ENCODE data around the gene ZNF550.
"Not testable (repeated sequence)": the region's sequence is repeated elsewhere in the genome, so short reads cannot be mapped to it uniquely, and the experiment has no call there.

Gene ZNF550

GRCh38 chr19:57518021-57518420, 41.6 kb downstream of the ZNF550 start:
- H3K4me3 ChIP-seq (ENCODE audit: low read depth in 1 of 2, low read length in 2 of 2); H3K27ac ChIP-seq (ENCODE audit: low read length); H3K27me3 ChIP-seq (ENCODE audit: low read depth, low read length); H3K4me1 ChIP-seq (ENCODE audit: control insufficient read depth in 1 of 2, insufficient read depth in 2 of 2, low read length in 2 of 2): not testable (repeated sequence)
- Histone ChIP-seq H3K36me3 (ENCODE audit: control insufficient read depth in 1 of 2, insufficient read depth in 2 of 2, low read length in 2 of 2) (peaks cover 14 to 48% of the 10 kb centered on the region in 2 donors), H3K9me3 (ENCODE audit: control insufficient read depth in 1 of 2, low read length in 2 of 2) (peaks cover 7 to 38% of the 10 kb centered on the region in 2 donors)

- peaks cover 14 to 52% of the 10 kb centered on the region in 2 donors for H3K9me3 ChIP-seq (ENCODE audit: control insufficient read depth in 1 of 2, low read length in 2 of 2)
- peak overlapping the region in 1 of 2 donors; percentile 19 for H3K4me3 ChIP-seq (ENCODE audit: low read depth in 1 of 2, low read length in 2 of 2)
- H3K27ac ChIP-seq (ENCODE audit: low read length) = no peak overlapping the region
- H3K4me1 ChIP-seq (ENCODE audit: control insufficient read depth in 1 of 2, insufficient read depth in 2 of 2, low read length in 2 of 2) = no peaks in the 10 kb centered on the region
- H3K27me3 ChIP-seq (ENCODE audit: low read depth, low read length) = no peaks in the 10 kb centered on the region
- H3K36me3 ChIP-seq (ENCODE audit: control insufficient read depth in 1 of 2, insufficient read depth in 2 of 2, low read length in 2 of 2) = peaks cover 15 to 61% of the 10 kb centered on the region in 2 donors
Observed at GRCh38 chr19:57515255-57515654, 44.4 kb downstream of the ZNF550 start.

- no peaks in the 10 kb centered on the region for H3K4me1 ChIP-seq (ENCODE audit: control insufficient read depth in 1 of 2, insufficient read depth in 2 of 2, low read length in 2 of 2)
- peaks cover 15 to 81% of the 10 kb centered on the region in 2 donors for H3K36me3 ChIP-seq (ENCODE audit: control insufficient read depth in 1 of 2, insufficient read depth in 2 of 2, low read length in 2 of 2)
- peak overlapping the region in 1 of 2 donors; percentile 60 for H3K4me3 ChIP-seq (ENCODE audit: low read depth in 1 of 2, low read length in 2 of 2)
- peaks cover 27 to 71% of the 10 kb centered on the region in 2 donors for H3K9me3 ChIP-seq (ENCODE audit: control insufficient read depth in 1 of 2, low read length in 2 of 2)
- H3K27me3 ChIP-seq (ENCODE audit: low read depth, low read length) = no peaks in the 10 kb centered on the region
- no peak overlapping the region for H3K27ac ChIP-seq (ENCODE audit: low read length)
Observed at GRCh38 chr19:57512845-57513244, 46.8 kb downstream of the ZNF550 start.

- Histone ChIP-seq H3K27me3 (ENCODE audit: low read depth, low read length) (no peaks in the 10 kb centered on the region), H3K4me1 (ENCODE audit: control insufficient read depth in 1 of 2, insufficient read depth in 2 of 2, low read length in 2 of 2) (no peaks in the 10 kb centered on the region), H3K36me3 (ENCODE audit: control insufficient read depth in 1 of 2, insufficient read depth in 2 of 2, low read length in 2 of 2) (peaks cover 16 to 81% of the 10 kb centered on the region in 2 donors), H3K4me3 (ENCODE audit: low read depth in 1 of 2, low read length in 2 of 2) (no peak overlapping the region), H3K9me3 (ENCODE audit: control insufficient read depth in 1 of 2, low read length in 2 of 2) (peaks cover 27 to 70% of the 10 kb centered on the region in 2 donors), H3K27ac (ENCODE audit: low read length) (no peak overlapping the region)
Observed at GRCh38 chr19:57511484-57511883, 48.2 kb downstream of the ZNF550 start.

- Histone ChIP-seq H3K27ac (ENCODE audit: low read length) (no peak overlapping the region), H3K36me3 (ENCODE audit: control insufficient read depth in 1 of 2, insufficient read depth in 2 of 2, low read length in 2 of 2) (peaks cover 23 to 65% of the 10 kb centered on the region in 2 donors), H3K27me3 (ENCODE audit: low read depth, low read length) (no peaks in the 10 kb centered on the region), H3K4me3 (ENCODE audit: low read depth in 1 of 2, low read length in 2 of 2) (peak overlapping the region in 1 of 2 donors; percentile 38), H3K4me1 (ENCODE audit: control insufficient read depth in 1 of 2, insufficient read depth in 2 of 2, low read length in 2 of 2) (no peaks in the 10 kb centered on the region), H3K9me3 (ENCODE audit: control insufficient read depth in 1 of 2, low read length in 2 of 2) (peaks cover 13 to 50% of the 10 kb centered on the region in 2 donors)
Observed at GRCh38 chr19:57506163-57506562, 53.5 kb downstream of the ZNF550 start.

- H3K9me3 ChIP-seq (ENCODE audit: control insufficient read depth in 1 of 2, low read length in 2 of 2) = peaks cover 0 to 19% of the 10 kb centered on the region in 2 donors
Observed at GRCh38 chr19:57500400-57500799, 59.3 kb downstream of the ZNF550 start.

GRCh38 chr19:57499680-57500395, 59.8 kb downstream of the ZNF550 start, which contains the start of gene ZNF773:
ZNF773 (plus strand) TSS chr19:57499938; CDS start chr19:57500081, 143 bp downstream.
- peaks cover 11 to 20% of the 10 kb centered on the region in 2 donors for H3K36me3 ChIP-seq (ENCODE audit: control insufficient read depth in 1 of 2, insufficient read depth in 2 of 2, low read length in 2 of 2)
- not testable (repeated sequence) for H3K27ac ChIP-seq (ENCODE audit: low read length); H3K4me1 ChIP-seq (ENCODE audit: control insufficient read depth in 1 of 2, insufficient read depth in 2 of 2, low read length in 2 of 2); H3K27me3 ChIP-seq (ENCODE audit: low read depth, low read length)
- H3K9me3 ChIP-seq (ENCODE audit: control insufficient read depth in 1 of 2, low read length in 2 of 2) = peaks cover 0 to 19% of the 10 kb centered on the region in 2 donors
- peak within 1 kb of the TSS; percentile 56 to 71 for H3K4me3 ChIP-seq (ENCODE audit: low read depth in 1 of 2, low read length in 2 of 2)

More at GRCh38 chr19:57500400-57500799, 59.3 kb downstream of the ZNF550 start:
- H3K4me1 ChIP-seq (ENCODE audit: control insufficient read depth in 1 of 2, insufficient read depth in 2 of 2, low read length in 2 of 2); H3K27me3 ChIP-seq (ENCODE audit: low read depth, low read length); H3K27ac ChIP-seq (ENCODE audit: low read length): not testable (repeated sequence)
- H3K4me3 ChIP-seq (ENCODE audit: low read depth in 1 of 2, low read length in 2 of 2) = peak overlapping the region; percentile 56 to 71
- peaks cover 11 to 19% of the 10 kb centered on the region in 2 donors for H3K36me3 ChIP-seq (ENCODE audit: control insufficient read depth in 1 of 2, insufficient read depth in 2 of 2, low read length in 2 of 2)

- H3K9me3 ChIP-seq (ENCODE audit: control insufficient read depth in 1 of 2, low read length in 2 of 2) = peaks cover under 1 to 18% of the 10 kb centered on the region in 2 donors
- H3K36me3 ChIP-seq (ENCODE audit: control insufficient read depth in 1 of 2, insufficient read depth in 2 of 2, low read length in 2 of 2) = peaks cover 8 to 20% of the 10 kb centered on the region in 2 donors
- H3K27me3 ChIP-seq (ENCODE audit: low read depth, low read length); H3K4me1 ChIP-seq (ENCODE audit: control insufficient read depth in 1 of 2, insufficient read depth in 2 of 2, low read length in 2 of 2); H3K27ac ChIP-seq (ENCODE audit: low read length): not testable (repeated sequence)
- peak overlapping the region in 1 of 2 donors; percentile 71 for H3K4me3 ChIP-seq (ENCODE audit: low read depth in 1 of 2, low read length in 2 of 2)
Observed at GRCh38 chr19:57499332-57499679, 60.4 kb downstream of the ZNF550 start.

GRCh38 chr19:57488299-57488644, 71.4 kb downstream of the ZNF550 start:
- not testable (repeated sequence) for H3K27me3 ChIP-seq (ENCODE audit: low read depth, low read length); H3K4me1 ChIP-seq (ENCODE audit: control insufficient read depth in 1 of 2, insufficient read depth in 2 of 2, low read length in 2 of 2); H3K27ac ChIP-seq (ENCODE audit: low read length)
- Histone ChIP-seq H3K36me3 (ENCODE audit: control insufficient read depth in 1 of 2, insufficient read depth in 2 of 2, low read length in 2 of 2) (peaks cover 9 to 31% of the 10 kb centered on the region in 2 donors), H3K4me3 (ENCODE audit: low read depth in 1 of 2, low read length in 2 of 2) (peak overlapping the region; percentile 8 to 96), H3K9me3 (ENCODE audit: control insufficient read depth in 1 of 2, low read length in 2 of 2) (peaks cover 0 to 10% of the 10 kb centered on the region in 2 donors)

- Histone ChIP-seq H3K36me3 (ENCODE audit: control insufficient read depth in 1 of 2, insufficient read depth in 2 of 2, low read length in 2 of 2) (peaks cover 8 to 25% of the 10 kb centered on the region in 2 donors), H3K4me3 (ENCODE audit: low read depth in 1 of 2, low read length in 2 of 2) (peak within 1 kb of the TSS; percentile 83 to 96)
- H3K4me1 ChIP-seq (ENCODE audit: control insufficient read depth in 1 of 2, insufficient read depth in 2 of 2, low read length in 2 of 2); H3K27me3 ChIP-seq (ENCODE audit: low read depth, low read length); H3K27ac ChIP-seq (ENCODE audit: low read length); H3K9me3 ChIP-seq (ENCODE audit: control insufficient read depth in 1 of 2, low read length in 2 of 2): not testable (repeated sequence)
Observed at GRCh38 chr19:57487477-57488298, 72.0 kb downstream of the ZNF550 start, which contains the start of gene ZNF419. ZNF419 (plus strand) TSS chr19:57487750; CDS start chr19:57487951, 201 bp downstream.

Data from muscle layer of duodenum (tissue), 2 donors.